WTC11 (cell line): Measurements from ENCODE around the gene DRC3.

Experiments used
- ATF1 ChIP-seq: sonication (generic); formaldehyde crosslinking; IDR thresholded peaks from 2 replicates; pipeline ENCODE4 v1.8.1; 2023; ENCODE audit warnings: mild to moderate bottlenecking, moderate library complexity, missing genetic modification reagents
- ATF2 ChIP-seq: sonication (generic); formaldehyde crosslinking; IDR thresholded peaks from 2 replicates; pipeline ENCODE4 v1.8.1; 2022; ENCODE audit warnings: low read depth, missing genetic modification reagents, borderline replicate concordance
- CREB1 ChIP-seq: sonication (generic); formaldehyde crosslinking; IDR thresholded peaks from 2 replicates; pipeline ENCODE4 v1.8.0; 2023; ENCODE audit warnings: mild to moderate bottlenecking, missing genetic modification reagents
- E2F4 ChIP-seq: sonication (generic); formaldehyde crosslinking; IDR thresholded peaks from 2 replicates; pipeline ENCODE4 v1.8.1; 2022; ENCODE audit warnings: low read depth, mild to moderate bottlenecking, moderate library complexity, missing genetic modification reagents, borderline replicate concordance
- FOXJ3 ChIP-seq: sonication (generic); formaldehyde crosslinking; IDR thresholded peaks from 2 replicates; pipeline ENCODE4 v1.9.0; 2021; ENCODE audit warnings: missing genetic modification reagents, mild to moderate bottlenecking, borderline replicate concordance
- NR1H2 ChIP-seq: sonication (generic); formaldehyde crosslinking; IDR thresholded peaks from 2 replicates; pipeline ENCODE4 v1.9.0; 2021; ENCODE audit warnings: mild to moderate bottlenecking, moderate library complexity, missing genetic modification reagents
- USF2 ChIP-seq: sonication (generic); formaldehyde crosslinking; IDR thresholded peaks from 2 replicates; pipeline ENCODE4 v1.8.1; 2023; ENCODE audit warnings: mild to moderate bottlenecking, missing genetic modification reagents, moderate library complexity
- ZNF138 ChIP-seq: sonication (generic); formaldehyde crosslinking; conservative IDR thresholded peaks from 2 replicates; pipeline ENCODE4 v1.8.1; 2022; ENCODE audit warnings: mild to moderate bottlenecking, moderate library complexity, missing genetic modification reagents
- ZNF232 ChIP-seq: sonication (generic); formaldehyde crosslinking; IDR thresholded peaks from 2 replicates; pipeline ENCODE4 v1.8.0; 2022; ENCODE audit warnings: mild to moderate bottlenecking, missing genetic modification reagents
- TF ChIP-seq, protein P1 (sequence below): sonication (generic); formaldehyde crosslinking; IDR thresholded peaks from 2 replicates; pipeline ENCODE4 v1.8.1; 2022; ENCODE audit warnings: missing genetic modification reagents, borderline replicate concordance
- TF ChIP-seq, protein P2 (sequence below): fragments of 200-600 bp; IDR thresholded peaks from 2 replicates; pipeline ENCODE4 v1.8.0; 2022; ENCODE audit warnings: antibody characterized with exemption
- TF ChIP-seq, protein P3 (sequence below): sonication (generic); formaldehyde crosslinking; IDR thresholded peaks from 2 replicates; pipeline ENCODE4 v1.8.0; 2022; ENCODE audit warnings: mild to moderate bottlenecking, missing genetic modification reagents
- TF ChIP-seq, protein P4 (sequence below): sonication (generic); formaldehyde crosslinking; IDR thresholded peaks from 2 replicates; pipeline ENCODE4 v1.8.1; 2023; ENCODE audit warnings: mild to moderate bottlenecking, missing genetic modification reagents
- TF ChIP-seq, protein P5 (sequence below): sonication (generic); formaldehyde crosslinking; IDR thresholded peaks from 2 replicates; pipeline ENCODE4 v1.8.1; 2023; ENCODE audit warnings: mild to moderate bottlenecking, missing genetic modification reagents, borderline replicate concordance

DNA sequence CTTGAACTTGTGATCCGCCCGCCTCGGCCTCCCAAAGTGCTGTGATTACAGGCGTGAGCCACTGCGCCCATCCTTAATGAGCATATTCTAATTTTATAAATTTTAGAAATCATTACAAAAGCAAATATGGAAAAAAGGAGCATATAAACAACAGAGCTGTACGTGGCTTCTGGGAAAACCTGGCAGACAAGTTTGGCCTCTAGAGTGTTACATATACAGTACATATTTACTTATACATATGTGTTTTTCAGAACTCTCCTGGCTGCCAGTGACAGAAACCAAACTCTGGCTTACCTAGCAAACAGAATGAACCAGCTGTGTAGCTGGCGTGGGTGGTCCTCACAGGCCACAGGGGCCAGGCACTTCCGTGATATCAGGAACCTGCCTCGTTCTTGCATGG is 10.1 kb downstream of the DRC3 start:
- TF ChIP-seq USF2, result no peak
- TF ChIP-seq, protein P1, sequence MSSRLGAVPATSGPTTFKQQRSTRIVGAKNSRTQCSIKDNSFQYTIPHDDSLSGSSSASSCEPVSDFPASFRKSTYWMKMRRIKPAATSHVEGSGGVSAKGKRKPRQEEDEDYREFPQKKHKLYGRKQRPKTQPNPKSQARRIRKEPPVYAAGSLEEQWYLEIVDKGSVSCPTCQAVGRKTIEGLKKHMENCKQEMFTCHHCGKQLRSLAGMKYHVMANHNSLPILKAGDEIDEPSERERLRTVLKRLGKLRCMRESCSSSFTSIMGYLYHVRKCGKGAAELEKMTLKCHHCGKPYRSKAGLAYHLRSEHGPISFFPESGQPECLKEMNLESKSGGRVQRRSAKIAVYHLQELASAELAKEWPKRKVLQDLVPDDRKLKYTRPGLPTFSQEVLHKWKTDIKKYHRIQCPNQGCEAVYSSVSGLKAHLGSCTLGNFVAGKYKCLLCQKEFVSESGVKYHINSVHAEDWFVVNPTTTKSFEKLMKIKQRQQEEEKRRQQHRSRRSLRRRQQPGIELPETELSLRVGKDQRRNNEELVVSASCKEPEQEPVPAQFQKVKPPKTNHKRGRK, result no peak
- TF ChIP-seq ZNF138 (CRISPR knock-in tag), result no peak
- TF ChIP-seq, protein P2, sequence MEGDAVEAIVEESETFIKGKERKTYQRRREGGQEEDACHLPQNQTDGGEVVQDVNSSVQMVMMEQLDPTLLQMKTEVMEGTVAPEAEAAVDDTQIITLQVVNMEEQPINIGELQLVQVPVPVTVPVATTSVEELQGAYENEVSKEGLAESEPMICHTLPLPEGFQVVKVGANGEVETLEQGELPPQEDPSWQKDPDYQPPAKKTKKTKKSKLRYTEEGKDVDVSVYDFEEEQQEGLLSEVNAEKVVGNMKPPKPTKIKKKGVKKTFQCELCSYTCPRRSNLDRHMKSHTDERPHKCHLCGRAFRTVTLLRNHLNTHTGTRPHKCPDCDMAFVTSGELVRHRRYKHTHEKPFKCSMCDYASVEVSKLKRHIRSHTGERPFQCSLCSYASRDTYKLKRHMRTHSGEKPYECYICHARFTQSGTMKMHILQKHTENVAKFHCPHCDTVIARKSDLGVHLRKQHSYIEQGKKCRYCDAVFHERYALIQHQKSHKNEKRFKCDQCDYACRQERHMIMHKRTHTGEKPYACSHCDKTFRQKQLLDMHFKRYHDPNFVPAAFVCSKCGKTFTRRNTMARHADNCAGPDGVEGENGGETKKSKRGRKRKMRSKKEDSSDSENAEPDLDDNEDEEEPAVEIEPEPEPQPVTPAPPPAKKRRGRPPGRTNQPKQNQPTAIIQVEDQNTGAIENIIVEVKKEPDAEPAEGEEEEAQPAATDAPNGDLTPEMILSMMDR, result no peak
- TF ChIP-seq, protein P3, sequence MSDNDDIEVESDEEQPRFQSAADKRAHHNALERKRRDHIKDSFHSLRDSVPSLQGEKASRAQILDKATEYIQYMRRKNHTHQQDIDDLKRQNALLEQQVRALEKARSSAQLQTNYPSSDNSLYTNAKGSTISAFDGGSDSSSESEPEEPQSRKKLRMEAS (CRISPR knock-in tag), result no peak
- TF ChIP-seq E2F4 (CRISPR knock-in tag), result no peak
- TF ChIP-seq, protein P4, sequence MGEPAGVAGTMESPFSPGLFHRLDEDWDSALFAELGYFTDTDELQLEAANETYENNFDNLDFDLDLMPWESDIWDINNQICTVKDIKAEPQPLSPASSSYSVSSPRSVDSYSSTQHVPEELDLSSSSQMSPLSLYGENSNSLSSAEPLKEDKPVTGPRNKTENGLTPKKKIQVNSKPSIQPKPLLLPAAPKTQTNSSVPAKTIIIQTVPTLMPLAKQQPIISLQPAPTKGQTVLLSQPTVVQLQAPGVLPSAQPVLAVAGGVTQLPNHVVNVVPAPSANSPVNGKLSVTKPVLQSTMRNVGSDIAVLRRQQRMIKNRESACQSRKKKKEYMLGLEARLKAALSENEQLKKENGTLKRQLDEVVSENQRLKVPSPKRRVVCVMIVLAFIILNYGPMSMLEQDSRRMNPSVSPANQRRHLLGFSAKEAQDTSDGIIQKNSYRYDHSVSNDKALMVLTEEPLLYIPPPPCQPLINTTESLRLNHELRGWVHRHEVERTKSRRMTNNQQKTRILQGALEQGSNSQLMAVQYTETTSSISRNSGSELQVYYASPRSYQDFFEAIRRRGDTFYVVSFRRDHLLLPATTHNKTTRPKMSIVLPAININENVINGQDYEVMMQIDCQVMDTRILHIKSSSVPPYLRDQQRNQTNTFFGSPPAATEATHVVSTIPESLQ (CRISPR knock-in tag), result no peak
- TF ChIP-seq, protein P5, sequence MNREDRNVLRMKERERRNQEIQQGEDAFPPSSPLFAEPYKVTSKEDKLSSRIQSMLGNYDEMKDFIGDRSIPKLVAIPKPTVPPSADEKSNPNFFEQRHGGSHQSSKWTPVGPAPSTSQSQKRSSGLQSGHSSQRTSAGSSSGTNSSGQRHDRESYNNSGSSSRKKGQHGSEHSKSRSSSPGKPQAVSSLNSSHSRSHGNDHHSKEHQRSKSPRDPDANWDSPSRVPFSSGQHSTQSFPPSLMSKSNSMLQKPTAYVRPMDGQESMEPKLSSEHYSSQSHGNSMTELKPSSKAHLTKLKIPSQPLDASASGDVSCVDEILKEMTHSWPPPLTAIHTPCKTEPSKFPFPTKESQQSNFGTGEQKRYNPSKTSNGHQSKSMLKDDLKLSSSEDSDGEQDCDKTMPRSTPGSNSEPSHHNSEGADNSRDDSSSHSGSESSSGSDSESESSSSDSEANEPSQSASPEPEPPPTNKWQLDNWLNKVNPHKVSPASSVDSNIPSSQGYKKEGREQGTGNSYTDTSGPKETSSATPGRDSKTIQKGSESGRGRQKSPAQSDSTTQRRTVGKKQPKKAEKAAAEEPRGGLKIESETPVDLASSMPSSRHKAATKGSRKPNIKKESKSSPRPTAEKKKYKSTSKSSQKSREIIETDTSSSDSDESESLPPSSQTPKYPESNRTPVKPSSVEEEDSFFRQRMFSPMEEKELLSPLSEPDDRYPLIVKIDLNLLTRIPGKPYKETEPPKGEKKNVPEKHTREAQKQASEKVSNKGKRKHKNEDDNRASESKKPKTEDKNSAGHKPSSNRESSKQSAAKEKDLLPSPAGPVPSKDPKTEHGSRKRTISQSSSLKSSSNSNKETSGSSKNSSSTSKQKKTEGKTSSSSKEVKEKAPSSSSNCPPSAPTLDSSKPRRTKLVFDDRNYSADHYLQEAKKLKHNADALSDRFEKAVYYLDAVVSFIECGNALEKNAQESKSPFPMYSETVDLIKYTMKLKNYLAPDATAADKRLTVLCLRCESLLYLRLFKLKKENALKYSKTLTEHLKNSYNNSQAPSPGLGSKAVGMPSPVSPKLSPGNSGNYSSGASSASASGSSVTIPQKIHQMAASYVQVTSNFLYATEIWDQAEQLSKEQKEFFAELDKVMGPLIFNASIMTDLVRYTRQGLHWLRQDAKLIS (CRISPR knock-in tag), result no peak
- TF ChIP-seq FOXJ3 (CRISPR knock-in tag), result no peak
- TF ChIP-seq ZNF232 (CRISPR knock-in tag), result no peak
- no peak for TF ChIP-seq ATF1 (CRISPR knock-in tag)
- TF ChIP-seq ATF2, result no peak
- TF ChIP-seq CREB1 (CRISPR knock-in tag), result no peak
- TF ChIP-seq NR1H2, result no peak
